RWPE2 (cell line): ENCODE measurements around the gene RAB15.

Experiments
- ATAC-seq: fragments of 200-7000 bp; cut with Tn5 transposase; 3 replicates; pipeline ENCODE4 v1.9.1; 2021; ENCODE audit warnings: low read depth
- DNase-seq: peaks from one replicate; pipeline ENCODE4 v3.0.0-alpha.2; 2020; ENCODE audit warnings: low spot score
- H3K27ac ChIP-seq: fragments of 450-650 bp; 2 replicates; pipeline ENCODE4 v1.5.1; 2017; ENCODE audit warnings: mild to moderate bottlenecking; ENCODE audit not compliant: poor library complexity, severe bottlenecking
- H3K27me3 ChIP-seq: fragments of 250-450 bp; sonication (Bioruptor Pico); 2 replicates; pipeline ENCODE4 v1.5.1; 2021; ENCODE audit warnings: mild to moderate bottlenecking, moderate library complexity; ENCODE audit not compliant: insufficient read depth, poor library complexity, severe bottlenecking
- H3K36me3 ChIP-seq: fragments of 250-450 bp; sonication (Bioruptor Pico); 2 replicates; pipeline ENCODE4 v1.5.1; 2020; ENCODE audit warnings: low read depth, mild to moderate bottlenecking, moderate library complexity
- H3K4me1 ChIP-seq: fragments of 250-450 bp; sonication (Bioruptor Pico); 2 replicates; pipeline ENCODE4 v1.5.1; 2021; ENCODE audit warnings: mild to moderate bottlenecking, moderate library complexity; ENCODE audit not compliant: insufficient read depth, poor library complexity, severe bottlenecking
- H3K4me3 ChIP-seq: fragments of 250-450 bp; sonication (Bioruptor Pico); 2 replicates; pipeline ENCODE4 v1.5.1; 2021; ENCODE audit warnings: mild to moderate bottlenecking, moderate library complexity; ENCODE audit not compliant: severe bottlenecking
- H3K9me3 ChIP-seq: fragments of 250-450 bp; sonication (Bioruptor Pico); 2 replicates; pipeline ENCODE4 v1.5.1; 2021; ENCODE audit warnings: mild to moderate bottlenecking, moderate library complexity; ENCODE audit not compliant: severe bottlenecking
- CTCF ChIP-seq: fragments of 450-650 bp; IDR thresholded peaks from one replicate; pipeline ENCODE4 v1.5.1; 2017; ENCODE audit warnings: mild to moderate bottlenecking, moderate library complexity; ENCODE audit not compliant: poor library complexity, severe bottlenecking

Gene RAB15

GRCh38 chr14:65002586-65003210 is 30.6 kb upstream of the RAB15 start:
- no peak overlapping the region for H3K4me3 ChIP-seq
- DNase-seq (no peak), ATAC-seq (no peak)
- no peaks in the 10 kb centered on the region for H3K27me3 ChIP-seq
- no peaks in the 10 kb centered on the region; the same call in 1 of the 2 replicates for H3K36me3 ChIP-seq
- no peak overlapping the region for H3K27ac ChIP-seq
- H3K4me1 ChIP-seq, result peaks cover 20% of the 10 kb centered on the region
- no peaks in the 10 kb centered on the region for H3K9me3 ChIP-seq
- no peak for TF ChIP-seq CTCF

GRCh38 chr14:65001723-65002122 is 29.6 kb upstream of the RAB15 start:
- ATAC-seq, result no peak
- Histone ChIP-seq H3K36me3 (no peaks in the 10 kb centered on the region; the same call in 1 of the 2 replicates), H3K4me3 (no peak overlapping the region), H3K27ac (no peak overlapping the region), H3K9me3 (no peaks in the 10 kb centered on the region), H3K4me1 (peaks cover 26% of the 10 kb centered on the region), H3K27me3 (no peaks in the 10 kb centered on the region)
- TF ChIP-seq CTCF, result no peak
- DNase-seq, result no peak

- TF ChIP-seq CTCF, result no peak
- no peak overlapping the region for H3K4me3 ChIP-seq
- H3K4me1 ChIP-seq, result peaks cover 26% of the 10 kb centered on the region
- H3K27ac ChIP-seq, result no peak overlapping the region
- no peaks in the 10 kb centered on the region for H3K9me3 ChIP-seq
- no peaks in the 10 kb centered on the region; the same call in 1 of the 2 replicates for H3K36me3 ChIP-seq
- DNase-seq (no peak), ATAC-seq (no peak)
- H3K27me3 ChIP-seq, result no peaks in the 10 kb centered on the region
Observed at GRCh38 chr14:65000898-65001591, 28.9 kb upstream of the RAB15 start.

GRCh38 chr14:64998455-64998931 is 26.4 kb upstream of the RAB15 start:
- H3K36me3 ChIP-seq, result no peaks in the 10 kb centered on the region; the same call in 1 of the 2 replicates
- peaks cover 21% of the 10 kb centered on the region for H3K4me1 ChIP-seq
- DNase-seq (no peak), ATAC-seq (peak; percentile 74)
- no peak overlapping the region for H3K27ac ChIP-seq
- H3K27me3 ChIP-seq, result no peaks in the 10 kb centered on the region
- no peak overlapping the region for H3K4me3 ChIP-seq
- no peaks in the 10 kb centered on the region for H3K9me3 ChIP-seq
- TF ChIP-seq CTCF, result no peak
